ENCODE measurements around the gene UPB1. TPM values are rescaled to one million over a fixed set of nuclear protein-coding genes. Genes with fewer than 3 reads are reported as not detected.

The UPB1 gene
- total RNA-seq, 1 experiment from 2014 or later: 0.50 TPM

GRCh38 chr22:24457894-24458420 is 37.2 kb upstream of the UPB1 start:
- peaks cover 31% of the 10 kb centered on the region for H3K4me1 Mint-ChIP-seq (ENCODE audit: low read depth, unreplicated experiment)
- TF ChIP-seq CTCF (IDR thresholded peaks at IDR 0.05; ENCODE audit: unreplicated experiment): no peak
- no TSS peak for BruUV-seq (replicated peaks)
- no peaks in the 10 kb centered on the region for H3K9me3 Mint-ChIP-seq (ENCODE audit: low read depth, unreplicated experiment)
- DNase-seq: no peak
- H3K36me3 Mint-ChIP-seq (ENCODE audit: insufficient read depth, unreplicated experiment): no peaks in the 10 kb centered on the region
- H3K27ac Mint-ChIP-seq (ENCODE audit: unreplicated experiment): no peak overlapping the region
- H3K27me3 Mint-ChIP-seq (ENCODE audit: unreplicated experiment): no peaks in the 10 kb centered on the region
- no peak overlapping the region for H3K4me3 Mint-ChIP-seq (ENCODE audit: low read depth, unreplicated experiment)
- CTCF ChIA-PET: no interaction called here
- intact Hi-C loops (cut with micrococcal nuclease; ENCODE audit: unreplicated experiment): no loop called here

GRCh38 chr22:24459911-24460310 is 35.2 kb upstream of the UPB1 start:
- CTCF ChIA-PET: interaction anchor here (0.7 kb wide), 1 partner anchor 26 kb away, joined by 3 read pairs; no protein-coding TSS in a partner anchor
- no TSS peak for BruUV-seq (replicated peaks)
- H3K4me1 Mint-ChIP-seq (ENCODE audit: low read depth, unreplicated experiment): peaks cover 31% of the 10 kb centered on the region
- H3K27ac Mint-ChIP-seq (ENCODE audit: unreplicated experiment): no peak overlapping the region
- no peaks in the 10 kb centered on the region for H3K36me3 Mint-ChIP-seq (ENCODE audit: insufficient read depth, unreplicated experiment)
- H3K27me3 Mint-ChIP-seq (ENCODE audit: unreplicated experiment): no peaks in the 10 kb centered on the region
- H3K4me3 Mint-ChIP-seq (ENCODE audit: low read depth, unreplicated experiment): no peak overlapping the region
- DNase-seq: no peak
- intact Hi-C loops (cut with micrococcal nuclease; ENCODE audit: unreplicated experiment): no loop called here
- TF ChIP-seq CTCF (IDR thresholded peaks at IDR 0.05; ENCODE audit: unreplicated experiment): no peak
- no peaks in the 10 kb centered on the region for H3K9me3 Mint-ChIP-seq (ENCODE audit: low read depth, unreplicated experiment)

- H3K4me3 Mint-ChIP-seq (ENCODE audit: low read depth, unreplicated experiment): no peak overlapping the region
- no peaks in the 10 kb centered on the region for H3K36me3 Mint-ChIP-seq (ENCODE audit: insufficient read depth, unreplicated experiment)
- no peak for TF ChIP-seq CTCF (IDR thresholded peaks at IDR 0.05; ENCODE audit: unreplicated experiment)
- H3K9me3 Mint-ChIP-seq (ENCODE audit: low read depth, unreplicated experiment): no peaks in the 10 kb centered on the region
- no peak for DNase-seq
- H3K27ac Mint-ChIP-seq (ENCODE audit: unreplicated experiment): no peak overlapping the region
- peaks cover 34% of the 10 kb centered on the region for H3K4me1 Mint-ChIP-seq (ENCODE audit: low read depth, unreplicated experiment)
- CTCF ChIA-PET: interaction anchor here (0.6 to 1.1 kb wide), 3 partner anchors 13 to 22 kb away, joined by 3 to 6 read pairs (median 3); no protein-coding TSS in a partner anchor
- intact Hi-C loops (cut with micrococcal nuclease; ENCODE audit: unreplicated experiment): no loop called here
- no peaks in the 10 kb centered on the region for H3K27me3 Mint-ChIP-seq (ENCODE audit: unreplicated experiment)
- no TSS peak for BruUV-seq (replicated peaks)
These were observed 34.6 kb upstream of the UPB1 start for GRCh38 chr22:24460418-24461089.

- no TSS peak for BruUV-seq (replicated peaks)
- Mint-ChIP-seq H3K27ac (ENCODE audit: unreplicated experiment) (no peak overlapping the region), H3K9me3 (ENCODE audit: low read depth, unreplicated experiment) (no peaks in the 10 kb centered on the region), H3K4me3 (ENCODE audit: low read depth, unreplicated experiment) (no peak overlapping the region), H3K36me3 (ENCODE audit: insufficient read depth, unreplicated experiment) (no peaks in the 10 kb centered on the region), H3K27me3 (ENCODE audit: unreplicated experiment) (no peaks in the 10 kb centered on the region), H3K4me1 (ENCODE audit: low read depth, unreplicated experiment) (peaks cover 50% of the 10 kb centered on the region)
- intact Hi-C loops (cut with micrococcal nuclease; ENCODE audit: unreplicated experiment): no loop called here
- no peak for DNase-seq
- CTCF ChIA-PET: interaction anchor here (1.0 kb wide), 1 partner anchor 30 kb away, joined by 5 read pairs; no protein-coding TSS in a partner anchor
- no peak for TF ChIP-seq CTCF (IDR thresholded peaks at IDR 0.05; ENCODE audit: unreplicated experiment)
These were observed 31.9 kb upstream of the UPB1 start for GRCh38 chr22:24463071-24463760.
